ENCODE results near the gene NFIB. TPM values are rescaled to one million over a fixed set of nuclear protein-coding genes. Genes with fewer than 3 reads are reported as not detected.

The NFIB gene
- total RNA-seq, 2 donors from 2014 or later = 54.8 to 114 TPM

- ATAC-seq (ENCODE audit: insufficient number of reproducible peaks, low FRiP score, low read depth) (no peak), DNase-seq (ENCODE audit: low spot score) (no peak)
- TF ChIP-seq, protein P1, sequence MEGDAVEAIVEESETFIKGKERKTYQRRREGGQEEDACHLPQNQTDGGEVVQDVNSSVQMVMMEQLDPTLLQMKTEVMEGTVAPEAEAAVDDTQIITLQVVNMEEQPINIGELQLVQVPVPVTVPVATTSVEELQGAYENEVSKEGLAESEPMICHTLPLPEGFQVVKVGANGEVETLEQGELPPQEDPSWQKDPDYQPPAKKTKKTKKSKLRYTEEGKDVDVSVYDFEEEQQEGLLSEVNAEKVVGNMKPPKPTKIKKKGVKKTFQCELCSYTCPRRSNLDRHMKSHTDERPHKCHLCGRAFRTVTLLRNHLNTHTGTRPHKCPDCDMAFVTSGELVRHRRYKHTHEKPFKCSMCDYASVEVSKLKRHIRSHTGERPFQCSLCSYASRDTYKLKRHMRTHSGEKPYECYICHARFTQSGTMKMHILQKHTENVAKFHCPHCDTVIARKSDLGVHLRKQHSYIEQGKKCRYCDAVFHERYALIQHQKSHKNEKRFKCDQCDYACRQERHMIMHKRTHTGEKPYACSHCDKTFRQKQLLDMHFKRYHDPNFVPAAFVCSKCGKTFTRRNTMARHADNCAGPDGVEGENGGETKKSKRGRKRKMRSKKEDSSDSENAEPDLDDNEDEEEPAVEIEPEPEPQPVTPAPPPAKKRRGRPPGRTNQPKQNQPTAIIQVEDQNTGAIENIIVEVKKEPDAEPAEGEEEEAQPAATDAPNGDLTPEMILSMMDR (IDR thresholded peaks at IDR 0.05) = no peak
- H3K9me3 ChIP-seq = no peaks in the 10 kb centered on the region
- H3K36me3 ChIP-seq = no peaks in the 10 kb centered on the region
- H3K4me3 ChIP-seq = no peak overlapping the region
- no peak overlapping the region for H3K27ac ChIP-seq
- no peaks in the 10 kb centered on the region for H3K27me3 ChIP-seq (replicated peaks; ENCODE audit: insufficient read depth)
- H3K4me1 ChIP-seq (ENCODE audit: control insufficient read depth in 1 of 2, low read depth in 2 of 2) = peaks cover 31 to 88% of the 10 kb centered on the region in 2 donors
These were observed 98.3 kb downstream of the NFIB start for GRCh38 chr9:14215614-14216013.

GRCh38 chr9:14214693-14215092 lies 99.2 kb downstream of the NFIB start:
- DNase-seq (ENCODE audit: low spot score) = no peak
- H3K27me3 ChIP-seq (replicated peaks; ENCODE audit: insufficient read depth) = no peaks in the 10 kb centered on the region
- no peak overlapping the region for H3K4me3 ChIP-seq
- peaks cover 29 to 88% of the 10 kb centered on the region in 2 donors for H3K4me1 ChIP-seq (ENCODE audit: control insufficient read depth in 1 of 2, low read depth in 2 of 2)
- H3K27ac ChIP-seq = no peak overlapping the region
- TF ChIP-seq, protein P1 (IDR thresholded peaks at IDR 0.05) = no peak
- no peaks in the 10 kb centered on the region for H3K9me3 ChIP-seq
- ATAC-seq (ENCODE audit: insufficient number of reproducible peaks, low FRiP score, low read depth) = no peak
- no peaks in the 10 kb centered on the region for H3K36me3 ChIP-seq

DNA sequence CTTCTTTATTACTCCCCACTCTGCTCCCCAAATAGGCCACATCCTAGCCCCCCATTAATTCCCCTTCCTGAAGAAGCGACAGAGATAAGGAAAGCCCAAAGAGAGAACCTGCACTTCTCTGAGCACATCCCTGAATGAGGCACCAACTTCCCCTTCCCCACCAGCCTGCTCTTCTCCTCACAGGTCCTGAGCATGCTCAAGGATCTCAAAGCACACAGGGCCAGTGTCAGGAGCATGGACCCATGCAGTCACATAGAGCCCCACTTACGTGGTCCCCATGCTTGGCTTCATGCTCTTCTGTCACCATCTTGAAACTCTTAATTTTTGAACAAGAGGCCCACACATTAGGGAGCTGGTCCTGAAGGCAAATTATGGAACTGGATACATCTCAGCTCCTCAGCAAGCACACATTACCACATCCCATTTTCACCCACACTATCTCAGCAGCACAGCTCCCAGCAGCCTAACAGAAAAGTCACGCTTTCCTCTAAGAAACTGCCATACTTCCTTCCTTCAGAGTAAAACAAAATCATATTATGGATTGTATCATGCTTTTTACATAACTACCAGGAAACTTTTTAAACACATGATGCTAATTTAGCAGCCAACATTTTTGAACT lies 99.8 kb downstream of the NFIB start:
- no peak for DNase-seq (ENCODE audit: low spot score)
- TF ChIP-seq, protein P1 (IDR thresholded peaks at IDR 0.05) = no peak
- Histone ChIP-seq H3K27me3 (replicated peaks; ENCODE audit: insufficient read depth) (no peaks in the 10 kb centered on the region), H3K27ac (no peak overlapping the region), H3K9me3 (no peaks in the 10 kb centered on the region), H3K4me3 (no peak overlapping the region), H3K36me3 (no peaks in the 10 kb centered on the region), H3K4me1 (ENCODE audit: control insufficient read depth in 1 of 2, low read depth in 2 of 2) (peaks cover 25 to 88% of the 10 kb centered on the region in 2 donors)
- ATAC-seq (ENCODE audit: insufficient number of reproducible peaks, low FRiP score, low read depth) = no peak

DNA sequence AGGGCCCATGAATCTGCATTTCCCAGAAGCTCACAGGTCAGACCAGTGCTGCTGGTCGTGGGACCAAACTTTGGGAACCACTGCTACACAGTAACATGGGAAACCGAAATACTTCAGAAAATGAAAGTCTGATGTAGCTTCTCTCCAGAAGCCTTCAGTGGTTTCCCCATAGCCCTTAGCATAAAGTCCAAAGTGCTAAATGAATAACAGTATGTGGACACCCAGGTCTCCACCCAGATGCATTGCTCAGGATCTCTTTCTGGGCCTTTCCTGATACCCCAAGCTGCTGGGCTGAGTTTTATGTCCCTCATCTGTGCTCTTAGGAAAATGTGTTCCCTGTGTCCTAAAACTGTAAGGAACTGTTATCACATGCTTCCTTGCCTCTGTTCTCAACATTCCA lies 100.4 kb downstream of the NFIB start:
- Histone ChIP-seq H3K4me3 (no peak overlapping the region), H3K9me3 (no peaks in the 10 kb centered on the region), H3K27ac (no peak overlapping the region), H3K4me1 (ENCODE audit: control insufficient read depth in 1 of 2, low read depth in 2 of 2) (peaks cover 25 to 85% of the 10 kb centered on the region in 2 donors), H3K27me3 (replicated peaks; ENCODE audit: insufficient read depth) (no peaks in the 10 kb centered on the region), H3K36me3 (no peaks in the 10 kb centered on the region)
- ATAC-seq (ENCODE audit: insufficient number of reproducible peaks, low FRiP score, low read depth) (no peak), DNase-seq (ENCODE audit: low spot score) (no peak)
- TF ChIP-seq, protein P1 (IDR thresholded peaks at IDR 0.05) = no peak

GRCh38 chr9:14212697-14213420 lies 101.1 kb downstream of the NFIB start:
- Histone ChIP-seq H3K36me3 (no peaks in the 10 kb centered on the region), H3K27ac (no peak overlapping the region), H3K4me1 (ENCODE audit: control insufficient read depth in 1 of 2, low read depth in 2 of 2) (peaks cover 21 to 79% of the 10 kb centered on the region in 2 donors), H3K4me3 (no peak overlapping the region), H3K27me3 (replicated peaks; ENCODE audit: insufficient read depth) (no peaks in the 10 kb centered on the region), H3K9me3 (no peaks in the 10 kb centered on the region)
- DNase-seq (ENCODE audit: low spot score) (no peak), ATAC-seq (ENCODE audit: insufficient number of reproducible peaks, low FRiP score, low read depth) (no peak)
- TF ChIP-seq, protein P1 (IDR thresholded peaks at IDR 0.05) = no peak
